ENCODE measurements around the gene PIGBOS1. TPM values are rescaled to one million over a fixed set of nuclear protein-coding genes. Genes with fewer than 3 reads are reported as not detected.

Gene PIGBOS1
- total and polyA plus RNA-seq, 9 of the 15 experiments (the other 6 are each of a cell fraction or from before 2014, with no cell fraction given) = 25.2 to 76.2 (median 46.0) TPM

DNA sequence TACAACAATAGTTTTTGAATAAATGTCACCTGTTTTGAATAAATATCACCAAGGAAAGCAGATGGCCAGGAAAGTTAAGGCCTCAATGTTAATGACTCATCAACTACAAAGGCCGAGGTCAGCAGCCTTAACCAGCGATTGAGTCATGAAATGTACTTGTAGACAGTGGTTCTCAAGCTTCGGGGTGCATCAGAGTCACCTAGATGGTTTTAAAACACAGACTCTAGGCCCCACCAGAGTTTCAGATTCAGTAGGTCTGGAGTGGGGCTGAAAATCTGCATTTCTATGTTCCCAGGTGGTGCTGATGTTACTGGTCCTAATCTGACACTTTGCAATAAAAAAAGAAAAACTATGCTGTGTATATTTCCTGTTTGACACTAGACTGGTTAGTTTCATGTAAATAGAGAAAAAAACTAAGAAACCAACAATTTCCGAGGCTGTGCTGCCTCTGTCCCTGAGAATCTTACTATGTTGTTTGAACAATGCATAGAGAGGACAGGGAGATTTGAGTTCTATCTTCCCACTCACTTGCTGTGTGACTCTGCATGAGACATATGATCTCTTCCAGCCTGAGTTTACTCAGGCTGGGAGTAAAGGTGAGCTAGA, 39.1 kb downstream of the PIGBOS1 start (continued):
- TF ChIP-seq BCOR (IDR thresholded peaks at IDR 0.05) (no peak; the same call in 1 of the 2 replicates), HCFC1 (IDR thresholded peaks at IDR 0.05; ENCODE audit: low read depth, low read length) (no peak), RCOR1 (IDR thresholded peaks at IDR 0.05; ENCODE audit: borderline replicate concordance in 1 of 2, low read depth in 2 of 2, low read length in 2 of 2) (peak in 1 of 2 experiments; percentile 38; a peak in 1 of 4 replicates), LEF1 (IDR thresholded peaks at IDR 0.05) (peak; percentile 96), GABPA (tag; conservative IDR thresholded peaks at IDR 0.05; ENCODE audit: low read depth) (no peak), ZNF764 (CRISPR knock-in tag; IDR thresholded peaks at IDR 0.05; ENCODE audit: low read depth) (no peak), ETV1 (tag; conservative IDR thresholded peaks at IDR 0.05; ENCODE audit: low read depth) (no peak), L3MBTL2 (IDR thresholded peaks at IDR 0.05) (peak; percentile 69)
- TF ChIP-seq, protein P1, sequence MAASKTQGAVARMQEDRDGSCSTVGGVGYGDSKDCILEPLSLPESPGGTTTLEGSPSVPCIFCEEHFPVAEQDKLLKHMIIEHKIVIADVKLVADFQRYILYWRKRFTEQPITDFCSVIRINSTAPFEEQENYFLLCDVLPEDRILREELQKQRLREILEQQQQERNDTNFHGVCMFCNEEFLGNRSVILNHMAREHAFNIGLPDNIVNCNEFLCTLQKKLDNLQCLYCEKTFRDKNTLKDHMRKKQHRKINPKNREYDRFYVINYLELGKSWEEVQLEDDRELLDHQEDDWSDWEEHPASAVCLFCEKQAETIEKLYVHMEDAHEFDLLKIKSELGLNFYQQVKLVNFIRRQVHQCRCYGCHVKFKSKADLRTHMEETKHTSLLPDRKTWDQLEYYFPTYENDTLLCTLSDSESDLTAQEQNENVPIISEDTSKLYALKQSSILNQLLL (CRISPR knock-in tag; IDR thresholded peaks at IDR 0.05; ENCODE audit: borderline replicate concordance) = no peak
- TF ChIP-seq, protein P2, sequence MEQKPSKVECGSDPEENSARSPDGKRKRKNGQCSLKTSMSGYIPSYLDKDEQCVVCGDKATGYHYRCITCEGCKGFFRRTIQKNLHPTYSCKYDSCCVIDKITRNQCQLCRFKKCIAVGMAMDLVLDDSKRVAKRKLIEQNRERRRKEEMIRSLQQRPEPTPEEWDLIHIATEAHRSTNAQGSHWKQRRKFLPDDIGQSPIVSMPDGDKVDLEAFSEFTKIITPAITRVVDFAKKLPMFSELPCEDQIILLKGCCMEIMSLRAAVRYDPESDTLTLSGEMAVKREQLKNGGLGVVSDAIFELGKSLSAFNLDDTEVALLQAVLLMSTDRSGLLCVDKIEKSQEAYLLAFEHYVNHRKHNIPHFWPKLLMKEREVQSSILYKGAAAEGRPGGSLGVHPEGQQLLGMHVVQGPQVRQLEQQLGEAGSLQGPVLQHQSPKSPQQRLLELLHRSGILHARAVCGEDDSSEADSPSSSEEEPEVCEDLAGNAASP (IDR thresholded peaks at IDR 0.05) = no peak
